AG20443 (cell line): ENCODE measurements around the gene TENT4A.
A peak's percentile ranks its signal among the peaks of the same experiment; 100 is the strongest.

ENCODE experiments used
- DNase-seq: peaks from one replicate; pipeline ENCODE4 v3.0.0; 2012; ENCODE audit warnings: low spot score, mixed read lengths

TENT4A gene

DNA sequence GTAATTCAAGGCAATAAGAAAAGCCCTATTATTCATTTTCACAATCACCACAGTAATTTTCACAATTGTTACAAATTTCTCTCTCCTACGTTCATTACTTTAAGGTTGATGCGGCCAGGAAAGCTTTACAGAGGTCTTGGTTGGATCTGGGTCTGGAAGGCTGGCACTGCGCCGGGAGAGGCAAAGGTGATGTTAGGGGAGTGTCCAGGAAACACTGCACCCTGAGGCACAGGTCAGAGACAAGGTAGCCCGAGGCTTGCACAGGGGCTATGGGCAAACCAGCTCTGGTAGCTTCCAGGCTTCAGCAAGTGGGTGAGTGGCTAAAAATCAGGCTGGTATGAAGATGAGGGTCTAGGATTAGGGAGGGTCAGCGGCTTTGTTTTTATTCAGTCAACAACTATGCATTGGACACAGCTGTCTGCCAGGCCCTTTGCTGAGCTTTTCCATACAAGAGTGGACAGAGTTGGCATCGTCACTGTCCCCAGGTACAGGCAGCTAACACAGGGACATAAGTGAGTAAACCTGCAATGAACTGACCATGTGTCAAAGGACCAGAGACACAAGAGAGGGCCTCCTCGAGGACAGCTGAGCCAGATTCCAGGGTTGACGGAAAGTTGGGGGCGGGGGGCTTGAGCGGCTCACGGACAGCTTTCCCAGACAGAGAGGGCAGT lies 12.4 kb upstream of the TENT4A start:
- no peak for DNase-seq

DNA sequence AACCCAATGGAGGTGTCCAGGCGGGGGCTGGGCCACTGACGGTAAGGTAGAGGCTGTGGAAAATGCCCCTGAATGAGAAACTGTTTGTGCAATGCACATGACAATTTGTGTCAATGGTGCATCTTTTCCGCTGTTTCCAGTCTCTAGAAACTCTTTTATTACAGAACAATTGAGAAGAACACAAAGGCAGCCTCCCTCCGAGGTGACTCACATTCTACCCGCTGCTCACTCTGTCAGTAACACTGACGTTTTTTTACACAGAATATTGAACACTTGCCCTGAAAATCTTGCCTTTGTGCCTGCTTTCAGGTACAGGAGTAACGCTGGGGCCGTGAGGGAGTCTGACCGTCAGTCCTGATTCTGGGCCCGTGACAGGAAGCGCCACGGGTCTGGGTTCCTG lies 11.7 kb upstream of the TENT4A start:
- DNase-seq = no peak

DNA sequence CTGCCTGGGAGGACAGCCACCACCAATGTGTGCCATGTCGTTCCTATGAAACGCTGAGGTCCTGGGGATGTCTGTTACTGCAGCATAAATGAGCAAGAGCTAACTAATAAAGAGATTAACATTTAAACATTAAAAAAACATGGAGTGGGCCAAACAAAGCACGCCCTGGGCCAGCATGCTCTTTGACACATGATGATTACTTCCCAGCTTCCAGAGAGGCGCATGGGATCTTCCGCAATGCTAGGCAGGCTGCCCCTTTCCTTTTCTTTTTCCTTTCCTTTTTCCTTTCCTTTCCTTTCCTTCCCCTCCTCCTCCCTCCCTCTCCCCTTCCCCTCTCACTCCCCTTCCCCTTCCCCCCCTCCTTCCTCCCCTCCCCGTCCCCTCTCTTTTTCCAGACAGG lies 10.6 kb upstream of the TENT4A start:
- DNase-seq = no peak

DNA sequence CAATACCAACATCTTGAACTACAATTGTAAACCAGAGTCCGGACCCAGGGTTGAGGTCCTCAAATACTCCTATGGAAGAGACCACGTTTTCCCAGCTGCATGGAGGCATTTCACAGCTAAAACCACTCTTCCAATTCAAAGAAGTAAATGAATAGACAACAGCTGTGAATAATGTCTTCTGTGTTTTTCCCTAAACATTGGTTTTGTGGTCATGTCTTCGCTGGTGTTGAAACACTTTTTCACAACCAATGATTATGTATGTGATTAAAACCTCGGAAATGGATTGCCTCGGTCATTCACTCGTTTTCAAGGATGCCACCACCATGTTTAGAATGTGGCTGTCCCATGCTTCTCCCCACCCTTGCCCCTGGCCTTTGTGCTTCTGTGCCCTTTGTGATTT lies 9.4 kb upstream of the TENT4A start:
- DNase-seq = peak; percentile 34

DNA sequence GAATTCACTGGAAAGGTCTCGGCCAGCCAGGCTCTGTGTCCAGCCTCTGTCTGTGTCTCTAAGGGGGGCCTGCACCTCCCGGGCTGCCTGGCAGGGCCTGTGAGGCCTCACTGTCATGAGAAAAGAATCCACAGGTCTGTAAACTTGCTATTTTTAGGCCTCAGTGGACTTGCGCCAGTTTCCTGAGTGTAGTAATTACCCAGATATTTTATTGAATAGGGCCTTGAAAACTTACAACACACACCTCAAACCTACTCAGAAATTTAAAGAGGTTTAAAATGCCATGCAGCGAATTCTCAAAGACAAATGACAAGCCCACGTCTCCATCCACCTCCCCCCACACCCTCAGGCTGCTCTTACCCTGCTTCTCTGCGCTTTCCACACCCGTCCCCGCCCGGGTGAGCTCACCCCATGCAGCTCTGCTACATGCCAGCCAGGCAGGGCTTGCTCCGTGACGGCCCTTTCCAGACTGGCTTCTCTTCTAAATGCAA lies 8.8 kb upstream of the TENT4A start:
- DNase-seq = peak; percentile 87

DNA sequence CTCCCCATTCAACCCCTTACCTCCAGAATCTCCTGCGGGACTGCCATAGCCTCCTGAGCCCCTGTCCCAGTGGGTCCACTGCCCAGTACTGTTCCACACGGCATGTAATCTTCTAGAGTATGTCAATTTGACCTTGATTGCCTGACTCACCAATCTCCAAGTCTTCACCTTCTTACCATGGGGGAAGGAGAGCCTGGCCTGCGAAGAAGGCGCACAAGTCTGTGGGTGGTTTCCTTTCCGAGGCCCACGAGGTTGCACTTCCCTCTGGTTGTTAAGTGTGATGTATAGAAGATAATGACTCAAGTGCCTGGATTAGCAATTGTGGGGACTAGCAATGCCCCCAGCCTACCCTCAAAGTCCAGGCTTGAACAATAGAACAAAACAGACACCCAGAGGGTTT lies 8.1 kb upstream of the TENT4A start:
- DNase-seq = no peak

DNA sequence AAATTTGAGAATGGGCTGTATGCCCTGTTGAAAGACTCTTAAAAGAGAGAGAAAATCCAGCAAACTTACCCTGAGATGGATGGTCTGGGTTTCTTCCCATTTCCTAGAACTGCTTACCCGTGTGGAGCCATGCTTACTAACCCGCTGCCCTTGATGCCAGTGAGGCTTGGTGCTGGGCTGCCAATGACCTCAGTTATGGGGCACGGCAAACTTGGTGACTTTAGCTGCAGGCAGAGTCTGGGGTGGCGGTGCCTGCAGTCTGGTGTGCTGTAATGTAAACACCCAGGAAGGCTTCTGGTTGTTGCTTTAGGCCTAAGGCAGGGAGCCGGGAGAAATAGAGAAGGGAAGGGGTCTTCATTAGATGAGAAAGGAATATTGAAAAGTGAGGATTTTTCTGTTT lies 7.3 kb upstream of the TENT4A start:
- DNase-seq = no peak

DNA sequence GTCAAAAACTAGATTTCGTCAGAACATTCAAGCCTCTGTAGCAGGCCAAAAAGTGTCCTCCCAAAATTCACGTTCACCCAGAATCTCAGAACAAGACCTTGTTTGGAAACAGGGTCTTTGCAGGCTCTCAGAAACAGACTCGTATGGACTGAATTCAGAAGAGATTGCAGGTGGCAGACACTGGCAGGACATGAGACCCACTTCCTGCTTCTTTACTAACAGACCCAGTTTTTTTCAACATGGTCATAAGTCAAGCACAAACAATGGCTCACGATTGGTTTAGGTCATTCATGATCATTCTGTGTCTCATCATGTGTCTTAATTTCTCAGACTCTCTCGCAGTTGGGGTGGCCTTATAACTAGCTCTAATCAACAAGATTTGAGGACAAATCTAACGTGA lies 5.4 kb upstream of the TENT4A start:
- no peak for DNase-seq

DNA sequence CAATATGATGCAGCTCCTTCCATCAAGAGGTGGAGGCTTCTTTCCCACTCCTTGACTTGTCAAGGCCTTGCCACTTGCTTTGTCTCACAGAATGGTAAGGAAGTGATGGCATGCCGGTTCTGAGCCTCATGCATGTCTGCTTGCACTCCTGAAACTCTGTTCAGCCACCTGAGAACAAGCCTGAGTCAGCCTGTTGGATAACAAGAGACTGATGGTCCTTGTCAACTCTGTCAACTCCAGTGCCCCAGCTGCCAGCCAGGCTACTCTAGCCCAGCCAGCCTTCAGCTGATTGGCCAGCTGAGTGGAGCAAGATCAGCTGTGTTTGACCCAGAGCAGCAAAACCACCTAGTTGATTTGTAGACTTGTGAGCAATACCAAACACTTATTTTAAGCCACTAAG lies 4.4 kb upstream of the TENT4A start:
- DNase-seq = no peak

DNA sequence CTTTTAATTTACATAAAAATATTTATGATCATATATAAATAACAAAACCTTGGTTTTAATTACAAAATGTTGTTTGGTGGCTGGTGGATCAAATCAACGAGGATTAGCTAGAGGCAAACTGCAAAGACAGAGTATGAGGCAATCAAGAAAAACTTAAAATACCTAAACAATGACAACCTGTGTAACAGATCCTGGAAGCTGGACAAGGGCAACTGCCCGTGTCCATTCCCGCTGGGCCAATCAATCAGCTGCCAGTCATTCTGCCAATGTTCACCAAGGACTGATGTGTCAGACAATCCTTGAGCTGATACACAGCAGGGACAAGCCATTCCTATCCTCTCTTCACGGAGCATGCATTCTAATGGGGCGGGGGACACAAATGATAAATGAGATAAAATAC lies 3.2 kb upstream of the TENT4A start:
- DNase-seq = no peak

DNA sequence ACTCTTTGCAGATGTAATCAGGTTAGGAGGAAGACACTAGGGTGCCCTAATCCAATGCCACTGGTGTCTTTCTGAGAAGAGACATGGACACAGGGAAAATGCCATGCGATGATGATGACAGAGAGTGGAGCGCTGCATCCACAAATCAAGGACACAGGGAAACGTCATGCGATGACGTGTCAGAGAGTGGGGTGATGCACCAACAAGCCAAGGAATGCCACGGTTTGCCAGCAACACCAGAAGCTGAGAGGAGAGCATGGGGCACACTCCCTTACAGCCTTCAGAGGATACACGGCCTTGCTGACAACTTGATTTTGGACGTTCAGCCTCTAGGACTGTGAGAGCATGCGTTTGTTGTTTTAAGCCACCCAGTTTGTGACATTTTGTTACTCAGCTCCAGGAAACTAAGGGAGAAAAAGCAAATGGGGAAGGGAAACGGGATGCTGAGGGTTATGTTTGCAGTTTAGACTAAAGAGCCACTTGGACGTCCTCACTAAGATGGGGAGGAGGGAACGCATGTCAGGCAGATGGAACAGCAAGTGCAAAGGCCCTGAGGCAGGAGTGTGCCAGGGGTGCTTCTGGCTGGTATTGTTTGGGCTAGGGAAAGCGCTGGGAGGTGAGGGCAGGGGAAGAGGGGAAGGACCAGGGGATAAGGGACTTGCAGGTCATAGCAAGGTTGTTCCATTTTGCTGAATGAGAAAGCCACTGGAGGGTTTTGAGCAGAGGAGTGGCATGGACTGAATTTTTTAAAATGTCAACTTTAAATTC lies 2.5 kb upstream of the TENT4A start:
- DNase-seq = no peak

DNA sequence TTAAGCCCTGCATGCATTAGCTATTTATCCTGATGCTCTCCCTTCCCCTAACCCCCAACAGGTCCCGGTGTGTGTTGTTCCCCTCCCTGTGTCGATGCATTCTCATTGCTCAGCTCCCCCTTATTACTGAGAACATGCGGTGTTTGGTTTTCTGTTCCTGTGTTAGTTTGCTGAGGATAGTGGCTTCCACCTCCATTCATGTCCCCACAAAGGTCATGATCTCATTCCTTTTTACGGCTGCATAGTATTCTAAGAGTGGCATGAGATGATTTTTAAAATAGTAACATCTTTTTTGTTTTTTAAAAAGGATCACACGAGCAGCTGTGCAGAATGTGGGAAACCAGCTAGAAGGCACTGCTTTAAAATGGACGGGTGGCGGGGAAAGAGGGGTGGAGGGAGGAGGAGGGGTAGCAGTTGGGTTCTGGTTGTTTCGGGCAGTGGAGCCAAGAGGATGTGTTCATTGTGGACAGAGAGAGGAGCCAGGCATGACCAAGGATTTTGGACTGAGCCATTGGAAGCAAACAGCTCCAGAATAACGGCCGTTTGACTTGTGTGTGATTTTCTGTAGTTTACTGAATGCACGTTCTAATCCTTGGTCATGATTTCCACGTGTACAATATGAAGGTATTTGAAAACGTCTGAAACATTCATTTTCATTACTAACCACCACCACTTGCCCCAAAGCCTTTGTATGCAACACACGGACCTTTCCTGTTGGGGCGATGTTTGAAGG lies 1.7 kb upstream of the TENT4A start:
- DNase-seq = no peak

DNA sequence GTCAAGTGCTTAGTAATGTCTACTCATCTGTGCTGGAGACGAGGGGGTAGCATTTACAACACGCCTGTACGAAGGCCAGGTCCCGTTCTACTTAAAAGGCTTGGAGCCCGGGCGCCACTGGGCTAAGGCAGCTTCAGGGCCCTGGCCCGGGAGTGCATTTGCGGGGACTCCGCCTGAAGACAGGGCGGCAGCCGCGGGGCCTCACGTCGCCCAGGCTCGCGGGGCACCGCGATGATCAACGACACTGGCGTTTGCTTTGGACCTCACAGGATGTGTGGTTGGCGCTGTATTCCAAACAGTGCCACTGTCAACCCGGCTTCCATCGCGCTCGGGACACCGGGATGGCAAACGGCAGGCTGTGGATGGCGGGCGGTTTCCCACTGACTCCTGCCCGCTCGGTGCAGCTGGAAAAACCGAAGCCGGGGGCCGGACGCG lies 1.1 kb upstream of the TENT4A start:
- peak; percentile 58 for DNase-seq

DNA sequence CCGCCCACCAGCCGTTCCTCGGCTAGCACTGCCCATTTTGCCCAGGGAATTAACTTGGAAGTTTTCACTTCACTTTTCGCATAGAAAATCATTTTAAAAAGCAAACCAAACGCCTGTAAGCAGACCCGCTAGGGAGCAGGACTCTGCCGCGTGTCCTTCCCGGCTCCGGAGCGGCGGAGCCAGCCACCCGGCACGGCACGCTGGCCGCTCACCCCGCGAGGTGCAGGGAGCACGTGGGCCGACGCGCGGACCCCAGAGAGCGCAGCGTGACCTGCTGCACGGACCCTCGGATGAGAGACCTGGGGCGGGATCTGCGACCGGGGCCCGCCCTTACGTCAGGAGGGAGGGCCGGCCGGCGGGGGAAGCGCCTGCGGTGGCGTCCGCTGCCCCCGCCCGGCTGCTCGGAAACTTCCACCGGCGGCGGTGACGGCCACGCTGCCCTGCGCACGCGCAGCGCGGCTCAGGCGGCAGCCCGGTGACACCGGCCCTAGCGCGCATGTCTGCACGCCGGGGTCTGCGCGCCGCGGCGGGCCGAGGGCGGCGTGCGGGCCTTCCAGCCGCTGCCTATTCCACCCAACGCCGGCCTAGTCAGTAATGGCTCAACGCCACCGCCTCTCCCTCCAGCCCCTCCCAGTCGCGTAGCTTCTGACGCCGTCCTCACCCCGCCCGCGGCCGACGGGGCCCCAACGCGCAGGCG lies 507 bp upstream of the TENT4A start:
- peak; percentile 98 for DNase-seq

DNA sequence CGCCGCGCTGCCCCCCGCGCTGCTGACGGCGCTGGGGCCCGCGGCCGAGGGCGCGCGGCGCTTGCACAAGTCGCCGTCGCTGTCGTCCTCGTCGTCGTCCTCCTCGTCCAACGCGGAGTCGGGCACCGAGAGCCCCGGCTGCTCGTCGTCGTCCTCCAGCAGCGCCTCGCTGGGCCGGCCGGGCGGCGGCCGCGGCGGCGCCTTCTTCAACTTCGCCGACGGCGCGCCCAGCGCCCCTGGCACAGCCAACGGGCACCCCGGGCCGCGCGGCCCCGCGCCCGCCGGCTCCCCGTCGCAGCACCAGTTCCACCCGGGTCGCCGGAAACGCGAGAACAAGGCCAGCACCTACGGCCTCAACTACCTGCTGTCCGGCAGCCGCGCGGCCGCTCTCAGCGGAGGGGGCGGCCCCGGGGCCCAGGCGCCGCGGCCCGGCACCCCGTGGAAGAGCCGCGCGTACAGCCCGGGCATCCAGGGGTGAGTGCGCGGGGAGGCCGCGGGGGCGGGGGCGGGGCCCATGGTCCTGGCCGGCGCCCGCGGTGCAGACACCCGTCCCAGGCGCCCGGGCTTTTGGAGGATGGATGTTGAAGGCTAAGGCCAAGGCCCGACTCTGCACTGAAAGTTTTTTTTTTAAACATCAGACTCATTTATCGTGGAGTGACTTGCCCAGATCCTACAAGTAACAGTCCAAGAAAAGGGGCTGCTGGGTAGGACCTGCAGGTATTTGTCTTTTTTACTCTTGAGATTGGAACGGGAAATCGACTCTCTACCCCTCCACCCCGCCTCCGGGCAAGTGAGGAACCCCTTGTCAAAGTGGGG lies 1.2 kb downstream of the TENT4A start:
- peak; percentile 69 for DNase-seq

DNA sequence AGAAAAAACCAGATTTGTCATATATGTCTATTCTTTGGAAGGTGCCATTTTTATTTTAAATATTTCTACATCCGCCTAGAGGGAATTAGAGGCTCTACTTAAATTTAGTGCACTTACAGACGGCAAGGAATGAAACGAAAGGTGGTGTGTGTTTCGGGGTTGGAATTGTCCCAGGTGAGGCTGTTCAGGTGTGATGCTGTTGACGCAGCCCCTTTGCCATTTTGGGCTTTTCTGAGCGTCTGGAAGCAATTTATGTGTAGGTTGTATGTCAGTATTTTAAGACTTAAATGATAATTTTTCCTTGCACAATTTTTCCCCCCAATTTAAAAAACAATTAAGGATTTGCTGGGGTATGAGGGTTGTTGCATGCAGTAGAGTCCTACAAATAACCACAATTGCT lies 2.0 kb downstream of the TENT4A start:
- no peak for DNase-seq

DNA sequence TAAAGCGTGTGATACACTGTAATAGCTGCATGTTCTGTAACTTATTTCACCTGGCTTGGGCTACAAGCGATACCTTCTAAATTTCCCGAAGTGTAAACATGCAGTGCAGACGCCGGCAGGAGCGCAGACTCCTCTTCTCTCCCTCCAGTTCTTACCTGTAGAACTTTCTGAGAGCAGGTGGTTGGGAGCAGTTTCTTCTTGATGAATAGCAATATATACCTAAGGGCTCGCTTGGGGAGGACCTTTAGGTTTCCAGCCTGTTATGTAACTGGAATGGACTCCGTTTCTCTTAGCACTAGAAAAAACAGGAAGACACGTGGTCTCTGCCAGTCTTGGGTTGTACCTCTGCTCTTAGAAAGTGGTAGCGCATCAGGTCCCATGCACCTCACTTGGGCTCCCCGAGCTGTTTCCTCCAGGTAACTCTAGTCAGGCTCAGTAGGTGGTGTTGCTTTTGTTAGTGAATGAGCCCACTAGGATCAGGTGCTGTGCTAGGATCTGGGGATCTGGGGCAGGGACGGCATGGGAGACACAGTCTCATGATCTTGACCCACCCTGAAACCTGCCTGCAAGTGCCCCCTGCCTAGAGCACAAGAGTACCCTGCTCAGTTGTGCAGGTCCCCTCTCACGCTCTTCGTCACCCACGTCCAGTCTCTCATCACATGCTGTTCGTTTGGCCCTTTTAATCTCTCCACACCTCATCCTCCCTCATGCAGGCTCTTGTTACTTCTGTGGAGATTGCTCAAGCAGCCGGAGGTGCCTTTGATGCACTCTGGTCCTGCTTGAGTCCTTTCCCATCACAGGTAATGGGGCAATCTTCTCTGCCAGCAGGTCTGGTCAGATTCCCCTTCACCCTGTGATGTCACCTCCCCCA lies 2.8 kb downstream of the TENT4A start:
- no peak for DNase-seq

DNA sequence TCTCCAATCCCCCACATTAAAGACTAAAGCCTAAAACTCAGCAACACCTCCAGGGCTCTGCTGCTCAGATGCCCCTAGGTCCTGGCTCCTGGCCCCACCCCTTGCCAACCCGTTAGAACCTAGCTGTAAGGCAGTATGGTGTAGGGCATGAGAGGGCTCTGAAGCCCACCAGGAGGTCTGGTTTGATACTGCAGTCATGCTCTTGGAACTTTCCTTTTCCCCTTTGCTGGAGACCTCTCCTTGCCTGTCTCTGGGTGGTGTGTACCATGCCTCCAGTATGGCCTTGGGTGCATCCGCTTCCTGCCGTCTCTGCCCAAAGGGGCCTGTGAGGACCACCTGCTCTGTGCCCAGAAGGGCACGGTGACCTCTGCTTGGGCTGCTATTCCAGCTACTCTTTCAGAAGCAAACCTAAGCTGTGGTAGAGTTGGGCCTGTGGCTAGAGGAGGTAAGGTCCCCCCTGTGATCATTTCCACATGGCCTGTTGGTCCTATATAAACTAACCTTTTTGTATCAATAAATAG lies 3.5 kb downstream of the TENT4A start:
- DNase-seq = no peak

DNA sequence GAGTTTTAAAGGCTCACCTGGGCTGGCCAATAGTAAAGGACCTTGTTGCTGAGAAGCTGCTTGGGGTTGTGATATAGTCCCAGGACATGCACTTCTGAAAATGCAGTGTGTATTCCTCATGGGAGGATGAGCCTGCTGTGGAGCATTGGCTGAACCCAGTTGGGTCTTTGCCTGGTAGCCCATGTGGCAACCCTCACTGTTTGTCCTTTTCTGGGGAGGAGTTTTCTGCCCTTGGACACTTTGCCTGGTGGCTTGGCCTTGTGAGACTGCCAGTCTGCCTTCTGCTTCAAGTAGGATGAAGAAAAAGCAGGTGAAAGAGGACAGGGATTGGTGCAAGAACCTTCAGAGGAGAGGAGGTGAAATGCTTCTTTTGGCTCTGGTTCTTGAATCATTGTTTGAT lies 4.0 kb downstream of the TENT4A start:
- no peak for DNase-seq

DNA sequence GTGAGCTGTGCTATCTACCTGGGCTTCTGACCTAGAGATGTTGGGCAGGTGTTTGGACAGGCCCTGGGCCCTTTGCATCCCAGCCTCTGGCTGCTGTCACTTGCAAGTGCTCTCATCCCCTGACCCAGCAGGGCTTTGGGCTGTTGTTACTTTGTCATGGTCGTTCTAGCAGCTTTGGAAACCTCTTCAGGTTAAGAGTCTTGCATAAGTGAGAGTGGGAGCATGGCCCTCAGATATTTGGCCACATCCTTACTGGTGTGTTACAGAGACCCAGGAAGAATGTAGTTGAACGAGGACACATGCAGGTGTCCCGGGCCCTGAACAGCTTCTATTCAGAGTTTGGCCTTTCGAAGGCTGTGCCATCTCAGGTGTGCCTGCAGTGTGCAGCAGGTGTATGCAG lies 4.5 kb downstream of the TENT4A start:
- no peak for DNase-seq
